Measurements from ENCODE around the gene KCNA2. TPM values are rescaled to one million over a fixed set of nuclear protein-coding genes. Genes with fewer than 3 reads are reported as not detected.

KCNA2 gene
- total RNA-seq, 2 donors from 2014 or later: 0.76 TPM; not detected in 1

DNA sequence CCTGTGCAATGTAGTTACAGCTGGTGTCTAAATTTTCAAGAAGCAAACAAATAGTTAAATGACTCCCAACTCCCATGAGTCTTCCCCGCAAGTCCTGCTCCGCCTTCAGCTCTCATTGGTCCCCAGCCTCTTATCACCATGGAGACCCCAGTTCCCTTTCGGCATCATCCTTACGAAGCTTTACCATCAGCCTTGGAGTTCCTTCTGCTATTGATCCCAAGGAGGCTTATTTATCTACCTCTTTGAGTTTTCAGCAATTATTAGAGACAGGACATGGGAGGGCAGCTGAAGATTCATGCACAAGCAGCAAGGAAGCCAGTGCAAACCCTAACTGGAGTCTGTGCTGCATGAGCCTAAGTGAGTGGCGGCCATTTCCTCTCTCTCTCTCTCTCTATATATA lies 12.3 kb downstream of the KCNA2 start:
- no peaks in the 10 kb centered on the region for H3K9me3 Mint-ChIP-seq
- H3K36me3 Mint-ChIP-seq: no peaks in the 10 kb centered on the region
- no peak overlapping the region for H3K27ac Mint-ChIP-seq
- no peak for DNase-seq (ENCODE audit: low spot score in 2 of 2)
- no peak for ATAC-seq

- Mint-ChIP-seq H3K27ac (no peak overlapping the region), H3K9me3 (no peaks in the 10 kb centered on the region), H3K36me3 (no peaks in the 10 kb centered on the region)
- ATAC-seq (no peak), DNase-seq (ENCODE audit: low spot score in 2 of 2) (no peak)
Observed at GRCh38 chr1:110591956-110592355, 14.2 kb downstream of the KCNA2 start.

- Mint-ChIP-seq H3K27ac (no peak overlapping the region), H3K9me3 (no peaks in the 10 kb centered on the region), H3K36me3 (no peaks in the 10 kb centered on the region)
- ATAC-seq (no peak), DNase-seq (ENCODE audit: low spot score in 2 of 2) (no peak)
Observed at GRCh38 chr1:110588991-110589390, 17.2 kb downstream of the KCNA2 start.

DNA sequence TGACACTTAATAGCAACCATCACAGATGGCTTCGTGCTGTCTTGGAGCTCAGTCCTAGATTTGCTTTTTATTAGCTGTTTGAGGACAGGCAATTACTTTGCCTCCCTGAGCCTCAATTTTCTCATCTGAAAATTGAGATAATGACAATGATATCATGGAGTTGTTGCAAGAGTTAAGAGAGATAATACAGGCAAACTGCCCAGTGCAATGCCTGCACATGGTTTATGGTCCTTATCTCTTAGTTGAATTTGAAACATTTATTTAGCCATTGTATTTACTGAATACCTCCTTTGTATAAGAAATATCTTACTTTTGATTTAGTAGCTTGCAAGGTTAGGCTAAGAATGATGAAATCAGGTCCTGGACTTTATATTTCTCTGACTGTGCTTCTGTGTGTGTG lies 17.7 kb downstream of the KCNA2 start:
- H3K27ac Mint-ChIP-seq: no peak overlapping the region
- no peak for DNase-seq (ENCODE audit: low spot score in 2 of 2)
- H3K36me3 Mint-ChIP-seq: no peaks in the 10 kb centered on the region
- no peak for ATAC-seq
- H3K9me3 Mint-ChIP-seq: no peaks in the 10 kb centered on the region

DNA sequence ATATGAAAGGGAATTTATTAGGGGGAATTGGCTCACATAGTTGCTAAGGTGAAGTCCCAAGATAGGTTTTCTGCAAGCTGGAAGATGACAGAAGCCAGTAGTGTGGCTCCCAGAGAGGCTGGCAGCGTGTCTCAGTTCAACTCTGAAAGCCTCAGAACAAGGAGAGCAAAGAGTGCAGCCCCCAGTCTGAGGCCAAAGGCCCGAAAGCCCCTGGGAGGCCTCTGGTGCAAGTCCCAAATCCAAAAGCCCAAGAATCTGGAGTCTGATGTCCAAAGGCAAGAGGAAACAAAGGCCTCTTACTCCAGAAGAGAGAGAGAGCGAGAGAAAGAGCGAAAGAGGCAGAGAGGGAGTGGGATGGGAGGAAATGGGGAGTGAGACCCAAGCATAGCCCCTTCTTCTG lies 18.3 kb downstream of the KCNA2 start:
- Mint-ChIP-seq H3K9me3 (no peaks in the 10 kb centered on the region), H3K27ac (no peak overlapping the region), H3K36me3 (no peaks in the 10 kb centered on the region)
- ATAC-seq: no peak
- no peak for DNase-seq (ENCODE audit: low spot score in 2 of 2)

DNA sequence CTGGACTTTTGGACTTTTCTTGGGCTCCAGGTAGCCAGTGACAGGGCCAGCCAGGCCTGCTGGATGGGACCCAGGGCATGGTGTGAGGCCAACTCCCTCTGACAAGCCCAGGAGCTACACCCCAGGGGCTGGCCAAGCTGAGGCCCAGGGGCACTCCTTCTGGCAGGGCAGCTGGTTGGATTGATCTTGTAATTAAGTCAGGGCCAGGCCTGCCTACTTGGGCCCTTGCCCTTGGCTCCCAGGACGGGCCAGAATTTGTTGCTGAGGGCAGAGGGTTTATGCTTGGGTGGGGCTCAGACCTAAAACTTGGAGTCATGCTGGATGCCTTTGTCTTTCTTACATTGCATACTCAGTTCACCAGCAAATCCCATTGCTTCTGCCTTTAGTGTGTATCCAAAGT lies 20.7 kb downstream of the KCNA2 start:
- no peak for DNase-seq (ENCODE audit: low spot score in 2 of 2)
- H3K27ac Mint-ChIP-seq: no peak overlapping the region
- H3K9me3 Mint-ChIP-seq: no peaks in the 10 kb centered on the region
- ATAC-seq: no peak
- no peaks in the 10 kb centered on the region for H3K36me3 Mint-ChIP-seq

DNA sequence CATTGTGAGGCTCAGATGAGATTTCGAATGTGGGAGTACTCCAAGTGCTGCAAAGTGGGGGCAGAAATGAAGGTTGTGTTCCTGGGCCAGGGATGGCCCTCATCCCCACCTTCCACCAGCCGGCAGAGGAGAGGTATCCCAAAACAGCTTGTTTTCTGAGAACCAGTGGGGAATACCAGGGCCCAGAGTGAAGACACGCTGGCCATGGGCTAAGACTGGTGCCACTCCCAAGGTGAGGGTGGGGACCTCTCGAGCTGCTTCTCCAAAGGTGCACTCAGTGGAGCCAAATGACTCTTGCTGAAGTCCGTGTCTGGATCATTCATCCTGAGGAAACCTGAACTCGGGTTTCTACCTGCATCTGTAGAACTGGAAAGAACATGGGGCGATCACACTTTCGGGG lies 22.1 kb downstream of the KCNA2 start:
- no peak overlapping the region for H3K27ac Mint-ChIP-seq
- DNase-seq (ENCODE audit: low spot score in 2 of 2) (no peak), ATAC-seq (no peak)
- H3K9me3 Mint-ChIP-seq: no peaks in the 10 kb centered on the region
- H3K36me3 Mint-ChIP-seq: no peaks in the 10 kb centered on the region

DNA sequence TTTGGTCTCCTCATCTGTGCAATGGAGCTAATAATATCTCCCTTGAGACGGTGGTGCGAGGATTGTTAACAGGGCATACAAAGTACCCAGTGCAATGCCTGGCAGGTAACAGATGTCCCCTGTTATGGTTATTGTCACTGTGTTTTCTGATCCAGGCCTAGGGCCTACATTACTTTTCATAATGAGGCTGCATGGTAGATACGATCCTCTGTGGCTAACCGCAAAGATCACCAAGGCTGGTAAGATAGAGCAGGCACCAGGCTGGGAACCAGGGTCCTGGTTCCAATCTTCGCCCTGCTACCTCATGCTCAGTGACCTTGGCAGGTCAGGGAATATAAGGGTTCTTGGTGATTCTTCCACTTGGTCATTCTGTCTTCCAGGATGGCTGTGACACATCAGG lies 22.7 kb downstream of the KCNA2 start:
- Mint-ChIP-seq H3K9me3 (no peaks in the 10 kb centered on the region), H3K27ac (no peak overlapping the region), H3K36me3 (no peaks in the 10 kb centered on the region)
- DNase-seq (ENCODE audit: low spot score in 2 of 2) (no peak), ATAC-seq (no peak)

DNA sequence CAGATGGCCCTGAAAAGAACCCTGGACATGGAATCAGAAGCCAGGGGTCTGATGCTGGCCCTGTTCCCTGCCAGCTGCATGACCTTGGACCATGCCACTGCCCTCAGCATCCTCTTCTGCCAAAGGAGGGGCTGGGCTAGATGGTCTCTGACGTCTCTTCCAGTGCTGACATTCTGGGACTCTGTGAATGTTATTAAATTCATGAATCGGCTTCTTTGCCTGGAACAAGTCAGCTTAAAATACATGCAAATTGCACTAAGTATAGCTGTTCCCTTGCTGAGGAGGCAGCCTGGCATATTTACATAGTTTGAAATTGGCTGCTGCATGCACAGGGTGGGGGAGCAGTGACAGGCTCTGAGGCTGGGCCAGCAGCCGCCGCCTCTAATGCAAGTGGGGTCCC lies 23.8 kb downstream of the KCNA2 start:
- Mint-ChIP-seq H3K27ac (no peak overlapping the region), H3K9me3 (no peaks in the 10 kb centered on the region)
- no peak for DNase-seq (ENCODE audit: low spot score in 2 of 2)

GRCh38 chr1:110581682-110582145 lies 24.4 kb downstream of the KCNA2 start:
- Mint-ChIP-seq H3K9me3 (no peaks in the 10 kb centered on the region), H3K27ac (no peak overlapping the region), H3K36me3 (no peaks in the 10 kb centered on the region)
- ATAC-seq: no peak
- DNase-seq (ENCODE audit: low spot score in 2 of 2): no peak

More for the DNA sequence above, 23.8 kb downstream of the KCNA2 start:
- H3K36me3 Mint-ChIP-seq: no peaks in the 10 kb centered on the region
- ATAC-seq: no peak

DNA sequence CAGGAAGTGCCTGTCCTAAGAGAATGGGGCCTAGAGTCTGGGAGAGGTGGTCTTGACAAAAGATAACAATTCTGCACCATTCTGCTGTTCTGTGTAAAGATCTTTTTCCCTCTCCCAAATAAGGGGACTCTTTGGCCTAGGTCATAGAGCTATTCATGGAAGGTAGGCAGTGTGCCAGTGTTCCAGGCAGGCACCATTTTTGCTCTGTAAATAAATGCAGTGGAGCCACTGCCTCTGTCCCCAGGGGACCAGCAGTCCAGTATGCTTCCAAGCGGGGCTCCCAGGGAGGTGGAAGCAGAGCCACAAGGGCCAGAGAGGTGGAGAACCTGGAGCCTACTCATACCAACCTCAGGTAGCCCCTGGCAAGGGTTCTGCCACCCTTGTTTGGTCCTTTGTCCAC lies 25.9 kb downstream of the KCNA2 start:
- Mint-ChIP-seq H3K27ac (no peak overlapping the region), H3K36me3 (no peaks in the 10 kb centered on the region), H3K9me3 (no peaks in the 10 kb centered on the region)
- ATAC-seq: no peak
- DNase-seq (ENCODE audit: low spot score in 2 of 2): no peak

- Mint-ChIP-seq H3K36me3 (no peaks in the 10 kb centered on the region), H3K9me3 (no peaks in the 10 kb centered on the region), H3K27ac (no peak overlapping the region)
- no peak for DNase-seq (ENCODE audit: low spot score in 2 of 2)
- ATAC-seq: no peak
Observed at GRCh38 chr1:110579460-110579859, 26.7 kb downstream of the KCNA2 start.

DNA sequence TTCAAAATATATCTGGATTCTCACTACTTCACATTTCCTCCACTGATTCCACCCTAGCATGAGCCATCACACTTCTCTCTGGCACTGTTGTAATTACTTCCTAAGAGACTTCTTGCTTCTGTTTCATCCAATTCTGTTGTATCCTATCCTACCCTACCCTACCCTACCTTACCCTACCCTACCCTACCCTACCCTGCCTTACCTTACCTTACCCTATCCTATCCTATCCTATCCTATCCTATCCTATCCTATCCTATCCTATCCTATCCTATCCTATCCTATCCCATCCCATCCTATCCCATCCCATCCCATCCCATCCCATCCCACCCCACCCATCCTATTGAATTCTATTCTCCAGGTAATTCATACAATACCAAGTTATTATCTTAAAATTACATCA lies 29.7 kb downstream of the KCNA2 start:
- ATAC-seq: no peak
- no peaks in the 10 kb centered on the region for H3K36me3 Mint-ChIP-seq
- H3K27ac Mint-ChIP-seq: no peak overlapping the region

GRCh38 chr1:110573314-110573713 lies 32.8 kb downstream of the KCNA2 start:
- ATAC-seq (no peak), DNase-seq (ENCODE audit: low spot score in 2 of 2) (no peak)
- Mint-ChIP-seq H3K36me3 (no peaks in the 10 kb centered on the region), H3K27ac (no peak overlapping the region), H3K9me3 (no peaks in the 10 kb centered on the region)

More for the DNA sequence above, 29.7 kb downstream of the KCNA2 start:
- no peaks in the 10 kb centered on the region for H3K9me3 Mint-ChIP-seq
- DNase-seq (ENCODE audit: low spot score in 2 of 2): no peak

DNA sequence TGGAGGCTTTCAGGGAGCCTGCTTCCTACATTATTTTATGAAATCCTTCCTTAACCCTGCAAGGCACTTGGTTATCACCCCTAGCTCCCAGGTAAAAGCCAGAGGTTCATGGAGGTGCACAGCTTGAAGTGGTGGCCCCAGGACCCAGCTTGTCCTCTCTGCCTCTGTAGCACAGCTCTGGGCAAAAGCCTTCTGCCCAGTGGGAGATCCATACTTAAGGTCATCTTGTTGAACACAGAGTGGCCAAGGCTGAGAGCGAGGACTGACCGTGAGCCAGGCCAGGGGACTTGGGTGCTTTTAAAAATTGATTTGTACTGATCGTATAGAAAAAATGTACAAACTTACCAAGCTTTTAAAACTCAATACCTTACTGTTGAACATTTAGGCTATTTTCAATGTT lies 33.4 kb downstream of the KCNA2 start:
- DNase-seq (ENCODE audit: low spot score in 2 of 2) (no peak), ATAC-seq (no peak)
- Mint-ChIP-seq H3K27ac (no peak overlapping the region), H3K36me3 (no peaks in the 10 kb centered on the region), H3K9me3 (no peaks in the 10 kb centered on the region)

- Mint-ChIP-seq H3K9me3 (no peaks in the 10 kb centered on the region), H3K27ac (no peak overlapping the region), H3K36me3 (no peaks in the 10 kb centered on the region)
- DNase-seq (ENCODE audit: low spot score in 2 of 2) (no peak), ATAC-seq (no peak)
Observed at GRCh38 chr1:110570901-110571300, 35.3 kb downstream of the KCNA2 start.

GRCh38 chr1:110570307-110570706 lies 35.9 kb downstream of the KCNA2 start:
- no peak overlapping the region for H3K27ac Mint-ChIP-seq
- H3K36me3 Mint-ChIP-seq: no peaks in the 10 kb centered on the region
- H3K9me3 Mint-ChIP-seq: no peaks in the 10 kb centered on the region
- no peak for ATAC-seq
- no peak for DNase-seq (ENCODE audit: low spot score in 2 of 2)

GRCh38 chr1:110566836-110567235 lies 39.3 kb downstream of the KCNA2 start:
- Mint-ChIP-seq H3K27ac (no peak overlapping the region), H3K9me3 (no peaks in the 10 kb centered on the region), H3K36me3 (no peaks in the 10 kb centered on the region)
- no peak for DNase-seq (ENCODE audit: low spot score in 2 of 2)
- ATAC-seq: no peak

DNA sequence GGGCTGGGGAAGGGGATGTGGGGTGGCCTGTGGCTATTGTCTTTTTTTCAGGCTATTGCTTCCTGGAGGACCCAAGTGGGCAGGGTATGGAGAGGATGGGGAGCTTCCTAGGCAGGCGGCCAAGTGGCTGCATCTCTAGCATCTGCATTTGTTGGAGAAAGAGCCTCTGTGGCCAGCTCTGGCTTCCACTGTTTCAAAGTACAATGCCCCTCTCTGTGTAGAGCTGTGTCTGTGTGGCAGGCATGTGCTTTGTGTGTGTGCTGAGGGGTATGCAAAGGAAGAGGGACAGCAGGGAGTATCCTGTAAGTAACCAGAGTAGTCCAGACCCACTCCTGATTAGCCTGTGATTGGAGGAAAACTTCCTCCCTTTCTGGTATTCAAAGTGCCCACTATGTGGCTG lies 40.6 kb downstream of the KCNA2 start:
- no peaks in the 10 kb centered on the region for H3K9me3 Mint-ChIP-seq
- no peak overlapping the region for H3K27ac Mint-ChIP-seq
- no peak for ATAC-seq

More for the DNA sequence above, 40.6 kb downstream of the KCNA2 start:
- DNase-seq (ENCODE audit: low spot score in 2 of 2): no peak
- H3K36me3 Mint-ChIP-seq: no peaks in the 10 kb centered on the region
